WTC11 (cell line): ENCODE measurements around the gene FAM171A1.

Experiments used
- CDX4 ChIP-seq: fragments of 250-450 bp; sonication (Bioruptor Pico); IDR thresholded peaks from 2 replicates; pipeline ENCODE4 v1.9.0; 2021; ENCODE audit warnings: moderate library complexity, mild to moderate bottlenecking, inconsistent platforms, borderline replicate concordance
- CTCF ChIP-seq: fragments of 200-600 bp; IDR thresholded peaks from 2 replicates; pipeline ENCODE4 v1.8.0; 2022; ENCODE audit warnings: antibody characterized with exemption
- MLX ChIP-seq: sonication (generic); formaldehyde crosslinking; IDR thresholded peaks from 2 replicates; pipeline ENCODE4 v1.8.1; 2023; ENCODE audit warnings: mild to moderate bottlenecking, missing genetic modification reagents, moderate library complexity
- RELA ChIP-seq: sonication (generic); formaldehyde crosslinking; IDR thresholded peaks from 2 replicates; pipeline ENCODE4 v1.8.1; 2022; ENCODE audit warnings: missing genetic modification reagents, mild to moderate bottlenecking, borderline replicate concordance
- SP1 ChIP-seq: sonication (generic); formaldehyde crosslinking; conservative IDR thresholded peaks from 2 replicates; pipeline ENCODE4 v1.8.1; 2022; ENCODE audit warnings: missing genetic modification reagents
- USF2 ChIP-seq: sonication (generic); formaldehyde crosslinking; IDR thresholded peaks from 2 replicates; pipeline ENCODE4 v1.8.1; 2023; ENCODE audit warnings: mild to moderate bottlenecking, missing genetic modification reagents, moderate library complexity
- ZSCAN18 ChIP-seq: fragments of 250-450 bp; sonication (Bioruptor Pico); IDR thresholded peaks from 2 replicates; pipeline ENCODE4 v2.1.2; 2022; ENCODE audit warnings: mild to moderate bottlenecking, moderate library complexity

- TF ChIP-seq CTCF (no peak), ZSCAN18 (CRISPR knock-in tag) (no peak), SP1 (CRISPR knock-in tag) (no peak), USF2 (CRISPR knock-in tag) (no peak), CDX4 (CRISPR knock-in tag) (no peak), RELA (no peak), MLX (no peak)
Measured at GRCh38 chr10:15265056-15265455, 106.0 kb downstream of the FAM171A1 start.
